GM19239 (cell line): ENCODE results near the gene VENTX.
"Not testable (repeated sequence)": the region's sequence is repeated elsewhere in the genome, so short reads cannot be mapped to it uniquely, and the experiment has no call there.

ENCODE experiments used
- DNase-seq: peaks from one replicate; pipeline ENCODE4 v3.0.0; 2011; ENCODE audit warnings: low spot score; ENCODE audit not compliant: insufficient read length
- FAIRE-seq: peaks from 2 replicates; lab custom pipeline; 2011; peaks lifted over from hg19 to GRCh38; lab: Jason Lieb, UNC

VENTX gene

GRCh38 chr10:133234796-133235195, 2.9 kb upstream of the VENTX start:
- peak; percentile 39 for FAIRE-seq
- DNase-seq = not testable (repeated sequence)

GRCh38 chr10:133235265-133235855, 2.3 kb upstream of the VENTX start:
- FAIRE-seq (no peak), DNase-seq (no peak)

GRCh38 chr10:133235932-133236331, 1.7 kb upstream of the VENTX start:
- FAIRE-seq (no peak), DNase-seq (no peak)

- no peak for DNase-seq
- FAIRE-seq = no peak
Measured at GRCh38 chr10:133236401-133237240, 1.0 kb upstream of the VENTX start.

- DNase-seq = no peak
- FAIRE-seq = no peak
Measured at GRCh38 chr10:133237241-133237587, 441 bp upstream of the VENTX start.

- DNase-seq = no peak
- no peak for FAIRE-seq
Measured at GRCh38 chr10:133238466-133238804, 780 bp downstream of the VENTX start.

GRCh38 chr10:133239990-133240389, 2.3 kb downstream of the VENTX start:
- FAIRE-seq (no peak), DNase-seq (no peak)

- FAIRE-seq (peak; percentile 85), DNase-seq (peak; percentile 66)
Measured at GRCh38 chr10:133241501-133242205, 4.0 kb downstream of the VENTX start.

GRCh38 chr10:133242611-133243356, 5.1 kb downstream of the VENTX start:
- no peak for DNase-seq
- no peak for FAIRE-seq

- FAIRE-seq (no peak), DNase-seq (no peak)
Measured at GRCh38 chr10:133243593-133243992, 5.9 kb downstream of the VENTX start.

- no peak for DNase-seq
- no peak for FAIRE-seq
Measured at GRCh38 chr10:133245439-133246235, 8.0 kb downstream of the VENTX start.

- FAIRE-seq (no peak), DNase-seq (no peak)
Measured at GRCh38 chr10:133246236-133246626, 8.6 kb downstream of the VENTX start.

GRCh38 chr10:133247681-133248333, 10.2 kb downstream of the VENTX start:
- FAIRE-seq (no peak), DNase-seq (no peak)

- DNase-seq = no peak
- FAIRE-seq = no peak
Measured at GRCh38 chr10:133248334-133248715, 10.7 kb downstream of the VENTX start.

- DNase-seq (no peak), FAIRE-seq (no peak)
Measured at GRCh38 chr10:133249094-133249780, 11.6 kb downstream of the VENTX start.

GRCh38 chr10:133249975-133250754, 12.5 kb downstream of the VENTX start:
- FAIRE-seq (no peak), DNase-seq (no peak)

- no peak for DNase-seq
- FAIRE-seq = no peak
Measured at GRCh38 chr10:133251388-133252222, 13.9 kb downstream of the VENTX start.
